ENCODE results near the gene IQSEC3.
A peak's percentile ranks its signal among the peaks of the same experiment; 100 is the strongest.
"Not testable (repeated sequence)": the region's sequence is repeated elsewhere in the genome, so short reads cannot be mapped to it uniquely, and the experiment has no call there.

The IQSEC3 gene

GRCh38 chr12:182381-182892 is 115.9 kb downstream of the IQSEC3 start:
- no peak for DNase-seq

- no peak for DNase-seq
These were observed 118.4 kb downstream of the IQSEC3 start for GRCh38 chr12:184811-185575.

DNA sequence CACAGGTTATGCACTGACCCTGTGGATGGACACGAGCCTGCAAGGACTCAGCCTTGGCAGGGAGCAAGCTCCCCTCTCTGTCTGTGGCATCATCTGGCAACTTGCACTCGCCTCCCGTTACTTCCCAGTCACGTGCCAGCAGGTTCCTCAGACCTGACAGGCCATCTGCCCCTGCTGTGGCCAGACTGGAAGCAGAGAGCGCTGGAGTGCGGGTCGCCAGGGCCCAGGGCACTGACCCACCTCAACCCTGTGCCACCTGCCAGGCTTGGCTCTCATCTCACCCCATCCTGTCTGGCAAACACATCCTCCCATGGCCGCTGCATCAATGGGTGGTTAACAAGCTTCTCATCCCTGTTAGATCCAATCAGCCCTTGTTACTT is 119.0 kb downstream of the IQSEC3 start:
- DNase-seq, result no peak

GRCh38 chr12:186006-186625 is 119.5 kb downstream of the IQSEC3 start:
- no peak for DNase-seq

- DNase-seq, result not testable (repeated sequence)
These were observed 121.7 kb downstream of the IQSEC3 start for GRCh38 chr12:187986-188909.

GRCh38 chr12:188910-189621 is 122.5 kb downstream of the IQSEC3 start:
- peak; percentile 57 for DNase-seq

- no peak for DNase-seq
These were observed 123.0 kb downstream of the IQSEC3 start for GRCh38 chr12:189622-189962.

- no peak for DNase-seq
These were observed 124.3 kb downstream of the IQSEC3 start for GRCh38 chr12:190881-191280.

GRCh38 chr12:191541-191940 is 125.0 kb downstream of the IQSEC3 start:
- no peak for DNase-seq

- DNase-seq, result no peak
These were observed 126.7 kb downstream of the IQSEC3 start for GRCh38 chr12:193261-193660.

DNA sequence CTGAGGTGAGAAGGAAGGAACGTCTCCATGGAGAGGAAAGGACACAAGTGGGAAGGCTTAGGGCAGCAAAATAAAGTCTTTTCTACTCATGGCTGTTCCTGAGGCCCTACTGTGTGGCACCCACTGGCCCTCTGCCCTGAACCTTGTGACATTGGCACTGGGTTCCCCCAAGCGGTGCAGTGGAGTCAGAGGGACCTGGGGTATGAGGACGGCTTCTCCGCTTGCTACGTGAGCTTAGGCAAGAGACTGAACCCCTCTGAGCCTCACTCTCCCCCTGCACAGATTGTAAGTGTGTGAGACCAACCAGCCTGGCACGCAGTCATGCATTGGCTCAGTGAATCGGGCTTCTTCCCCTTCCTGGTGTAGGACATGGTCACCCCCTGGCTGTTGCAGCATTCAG is 127.7 kb downstream of the IQSEC3 start:
- no peak for DNase-seq

GRCh38 chr12:195156-195555 is 128.6 kb downstream of the IQSEC3 start:
- no peak for DNase-seq

DNA sequence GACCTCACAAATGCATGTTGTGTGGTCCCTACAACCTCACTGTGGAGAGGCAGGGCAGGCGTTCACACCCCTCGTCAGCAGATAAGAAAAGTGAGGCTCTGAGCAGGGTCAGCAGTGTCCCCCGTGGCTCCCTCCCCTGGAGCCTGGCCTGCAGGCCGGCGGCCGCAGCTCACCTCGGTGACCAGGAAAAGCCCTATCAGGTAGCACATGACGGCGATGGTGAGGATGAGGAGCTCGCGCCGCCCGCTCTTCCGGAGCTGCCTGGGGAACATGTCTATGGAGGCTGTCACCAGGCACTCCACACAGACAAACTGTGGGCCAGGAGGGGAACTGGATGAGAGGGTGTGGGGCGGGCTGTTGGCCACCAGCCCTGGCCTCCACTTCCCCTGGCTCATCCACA is 129.4 kb downstream of the IQSEC3 start:
- DNase-seq, result no peak

- DNase-seq, result no peak
These were observed 129.9 kb downstream of the IQSEC3 start for GRCh38 chr12:196436-196835.

DNA sequence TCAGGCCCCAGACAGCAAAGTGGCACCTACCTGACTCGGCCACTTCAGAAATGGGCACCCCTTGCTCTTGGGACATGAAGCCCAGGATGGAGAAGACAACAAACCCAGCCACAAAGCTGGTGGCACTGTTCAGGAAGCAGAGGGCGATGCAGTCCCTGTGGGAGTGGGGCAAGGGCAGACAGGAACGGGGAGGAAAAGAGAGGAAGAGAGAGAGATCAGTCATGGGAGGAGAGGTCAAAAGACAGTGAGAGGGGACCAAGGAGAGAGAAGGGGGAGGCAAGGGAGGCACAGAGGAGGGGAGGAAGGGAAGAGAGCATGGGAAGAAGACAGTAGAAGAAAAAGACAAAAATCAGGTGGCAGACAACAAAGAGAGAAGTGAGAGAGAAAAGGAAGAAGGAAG is 130.8 kb downstream of the IQSEC3 start:
- no peak for DNase-seq

GRCh38 chr12:197911-198695 is 131.5 kb downstream of the IQSEC3 start:
- no peak for DNase-seq

DNA sequence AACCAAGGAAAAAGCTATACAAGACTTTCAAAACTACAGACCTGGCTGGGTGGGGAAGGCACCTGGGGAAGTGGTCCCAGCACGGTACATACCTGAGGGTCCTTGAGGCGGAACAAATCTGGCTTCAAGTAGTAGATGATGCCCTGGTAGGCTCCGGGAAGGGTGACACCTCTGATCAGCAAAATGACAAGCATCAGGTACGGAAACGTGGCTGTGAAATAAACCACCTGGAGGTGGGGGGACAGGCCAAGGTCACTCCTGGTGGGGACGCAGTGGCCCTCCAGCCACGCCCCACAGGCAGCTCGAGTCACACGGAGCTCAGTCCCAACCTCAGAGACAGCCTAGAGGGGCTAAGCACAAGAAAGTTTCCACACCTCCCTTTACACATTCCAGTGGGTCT is 132.1 kb downstream of the IQSEC3 start:
- DNase-seq, result no peak

GRCh38 chr12:201361-201760 is 134.8 kb downstream of the IQSEC3 start:
- DNase-seq, result no peak

GRCh38 chr12:202081-202731 is 135.6 kb downstream of the IQSEC3 start:
- no peak for DNase-seq

- no peak for DNase-seq
These were observed 136.5 kb downstream of the IQSEC3 start for GRCh38 chr12:203074-203461.

GRCh38 chr12:203462-204260 is 137.1 kb downstream of the IQSEC3 start:
- DNase-seq, result no peak

Measured in activated CD4-positive, alpha-beta T cell treated with anti-CD3 and anti-CD28 coated beads, Interleukin-10, Interleukin-2, amounts not matched to agents 100 ng/mL and 50 ng/mL, durations not matched to agents 16 hours and 8 hours (primary cell).